Activated CD4-positive, CD25-positive, alpha-beta regulatory T cell treated with anti-CD3 and anti-CD28 coated beads, Interleukin-2, amount 50 U/mL, for 16 hours (primary cell): ENCODE measurements around the gene TINAG.

Experiments
- DNase-seq: peaks from one replicate; pipeline ENCODE4 v3.0.0-alpha.2; 2020; ENCODE audit warnings: low read depth, low spot score

Gene TINAG

DNA sequence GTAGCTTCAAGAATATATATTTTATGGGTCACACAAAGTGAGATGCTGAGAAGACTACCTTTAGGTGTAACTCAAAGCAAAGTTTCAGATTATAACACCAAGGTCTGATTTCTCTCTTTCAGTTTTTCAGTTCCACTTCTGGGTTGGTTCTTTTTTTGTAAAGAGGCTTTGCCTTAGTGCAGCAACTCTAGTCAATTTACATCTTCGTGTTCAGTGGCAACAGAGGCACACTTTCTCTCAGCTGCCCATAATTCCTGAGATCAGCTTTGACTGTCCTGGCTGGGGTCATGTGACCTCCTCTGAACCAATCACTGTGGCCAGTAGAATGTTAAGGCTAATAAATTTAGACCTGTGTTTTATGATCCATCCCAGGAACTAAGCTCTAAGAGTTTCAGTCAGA is 120.2 kb downstream of the TINAG start:
- no peak for DNase-seq

DNA sequence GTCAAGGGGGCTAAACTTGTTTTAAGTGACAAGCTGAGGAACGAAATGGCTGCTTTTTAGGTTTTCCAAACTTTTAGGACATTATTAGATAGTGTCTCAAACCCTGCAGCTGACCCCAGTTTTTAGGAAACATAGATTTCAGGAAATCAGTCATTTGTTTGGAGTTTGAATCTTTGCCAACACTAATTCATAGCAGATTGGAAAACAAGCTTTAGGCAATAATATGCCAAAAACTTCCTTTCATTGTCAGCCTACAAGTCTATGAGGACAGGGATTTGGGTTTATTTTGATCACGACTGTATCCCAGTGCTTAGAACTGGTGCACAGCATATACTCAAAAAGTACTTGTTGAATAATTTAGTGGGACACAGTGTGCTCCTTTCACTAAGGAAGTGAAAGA is 123.2 kb downstream of the TINAG start:
- DNase-seq = no peak
